Fibroblast of skin of back (primary cell): ENCODE results near the gene PRMT5. TPM values are rescaled to one million over a fixed set of nuclear protein-coding genes. Genes with fewer than 3 reads are reported as not detected.
A peak's percentile ranks its signal among the peaks of the same experiment; 100 is the strongest.
"Not testable (repeated sequence)": the region's sequence is repeated elsewhere in the genome, so short reads cannot be mapped to it uniquely, and the experiment has no call there.

ENCODE experiments used
- DNase-seq: peaks from one replicate; pipeline ENCODE4 v3.0.0-alpha.2; 2013
- polyA plus RNA-seq, 2 experiments: library from polyadenylated mRNA; unstranded; fragments of 120-200 nt; gene quantifications; one replicate each; pipeline ENCODE4 v1.2.1, GENCODE V29; 2013; ENCODE audit not compliant: insufficient read length in 2 of 2

PRMT5 gene
- 103 TPM for polyA plus RNA-seq (2013, experiment 1 of 2; ENCODE audit: insufficient read length)
- polyA plus RNA-seq (2013, experiment 2 of 2; ENCODE audit: insufficient read length) = 58.2 TPM

DNA sequence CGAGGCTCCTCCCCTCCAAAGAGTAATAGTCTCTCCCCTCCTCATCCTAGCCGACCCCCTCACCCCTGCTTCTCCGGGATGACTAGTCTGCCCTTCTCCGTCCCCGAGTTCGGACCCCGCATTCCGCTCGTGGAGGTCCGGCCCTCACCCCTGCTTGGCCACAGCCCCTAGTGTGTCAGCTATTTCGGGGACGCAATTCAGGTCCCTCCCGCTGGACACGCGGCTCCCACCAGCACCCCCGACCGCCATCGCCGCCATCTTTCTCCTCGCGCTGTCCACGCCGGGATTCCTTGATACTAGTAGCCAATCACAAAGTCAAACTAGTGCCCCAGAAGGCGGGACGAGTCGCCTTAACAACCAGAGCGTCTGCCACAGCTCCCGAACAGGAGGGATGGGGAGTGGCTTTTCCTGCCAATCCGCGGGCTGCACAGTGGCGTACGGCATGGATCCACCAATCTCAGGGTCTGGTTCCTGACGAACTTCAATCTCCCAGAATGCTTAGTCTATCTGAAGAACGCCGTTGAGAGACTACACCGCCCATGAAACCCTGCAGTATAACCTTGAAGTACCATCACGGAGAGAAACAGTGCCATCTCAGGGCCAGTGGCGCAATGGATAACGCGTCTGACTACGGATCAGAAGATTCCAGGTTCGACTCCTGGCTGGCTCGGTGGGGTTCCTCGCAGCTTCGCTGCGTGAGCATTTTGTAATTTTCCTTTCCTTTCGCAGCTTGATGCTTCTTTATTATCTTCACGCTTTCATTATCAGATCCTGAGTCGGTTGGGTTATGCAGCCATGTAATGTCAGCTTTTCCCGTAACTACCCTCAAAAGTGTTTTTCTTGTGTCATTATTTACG is at the start of gene PRMT5:
Gene PRMT5, minus strand, starts transcription at position 273 of the 857 bp plus-strand sequence. Its CDS starts 15 bp downstream, at position 258.
- DNase-seq = peak; percentile 100

DNA sequence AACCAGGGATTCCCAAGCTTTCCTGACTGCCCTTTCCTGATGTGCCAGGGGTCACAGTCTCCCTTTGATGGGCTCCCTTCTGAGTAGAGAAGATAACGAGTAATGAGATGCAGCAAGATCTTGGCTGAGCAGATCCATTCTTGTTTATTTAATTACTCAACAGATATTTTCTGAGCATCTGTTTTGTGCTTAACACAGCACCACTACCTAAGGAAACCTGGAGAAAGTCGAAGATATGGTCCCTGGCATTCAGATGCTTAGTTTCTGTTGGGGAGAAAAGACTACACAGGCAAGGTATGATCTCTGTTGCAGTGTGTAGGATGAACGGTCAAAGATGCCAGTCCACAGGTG is 49.3 kb upstream of the PRMT5 start:
- no peak for DNase-seq

DNA sequence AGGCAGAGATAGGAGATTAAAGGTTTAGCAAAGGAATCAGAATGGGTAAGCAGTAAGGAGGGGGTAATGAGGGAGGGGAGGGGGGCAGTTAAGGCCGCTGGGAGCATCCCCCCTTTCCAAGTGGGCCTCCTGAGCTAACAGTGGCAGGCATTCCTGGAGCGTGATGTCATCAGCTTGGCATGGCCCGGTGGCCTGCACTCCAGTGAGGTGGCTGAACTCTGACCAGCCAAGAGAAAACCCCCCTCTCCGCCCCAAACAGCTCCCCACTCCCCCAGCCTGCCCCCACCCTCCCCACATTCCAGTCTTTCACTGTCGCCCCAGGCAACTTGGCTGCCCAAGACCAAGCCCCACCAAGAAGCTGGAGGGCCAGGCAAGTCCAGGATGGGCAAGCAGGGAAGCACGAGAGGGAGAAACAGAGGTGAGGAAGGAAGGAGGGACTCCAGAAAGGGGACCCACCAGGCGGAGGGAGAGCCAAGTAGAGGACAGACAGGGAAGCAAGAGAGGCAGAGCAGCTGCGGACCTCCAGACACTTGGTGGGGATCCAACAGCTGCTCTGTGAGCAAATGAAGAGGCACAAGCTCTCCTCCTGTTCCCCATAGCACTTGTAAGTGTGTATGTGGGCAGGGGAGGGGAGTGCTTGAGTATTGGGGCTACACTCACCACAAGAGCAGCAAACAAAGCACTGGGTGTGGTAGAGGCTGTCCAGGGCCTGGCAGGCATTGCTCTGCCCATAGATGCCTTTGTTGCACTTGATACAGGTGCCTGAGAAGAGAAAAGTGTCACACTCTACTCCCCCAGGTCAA is 48.7 kb upstream of the PRMT5 start:
- peak; percentile 92 for DNase-seq

DNA sequence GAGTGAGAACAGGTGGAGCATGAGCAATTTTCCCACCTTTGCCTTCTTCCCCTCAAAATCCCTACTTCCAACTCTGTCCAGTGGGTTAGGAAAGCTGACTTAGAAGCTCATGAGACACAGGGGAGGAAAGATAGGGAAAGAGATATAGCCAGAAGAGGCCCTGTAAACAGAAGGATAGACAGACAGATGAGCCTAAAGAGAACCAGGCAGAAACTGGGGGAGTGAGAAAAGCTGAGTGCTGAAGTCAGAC is 48.2 kb upstream of the PRMT5 start:
- no peak for DNase-seq

- DNase-seq = peak; percentile 79
These were observed 47.7 kb upstream of the PRMT5 start for GRCh38 chr14:22976620-22977433.

GRCh38 chr14:22974530-22975313 is 45.5 kb upstream of the PRMT5 start:
- DNase-seq = no peak

DNA sequence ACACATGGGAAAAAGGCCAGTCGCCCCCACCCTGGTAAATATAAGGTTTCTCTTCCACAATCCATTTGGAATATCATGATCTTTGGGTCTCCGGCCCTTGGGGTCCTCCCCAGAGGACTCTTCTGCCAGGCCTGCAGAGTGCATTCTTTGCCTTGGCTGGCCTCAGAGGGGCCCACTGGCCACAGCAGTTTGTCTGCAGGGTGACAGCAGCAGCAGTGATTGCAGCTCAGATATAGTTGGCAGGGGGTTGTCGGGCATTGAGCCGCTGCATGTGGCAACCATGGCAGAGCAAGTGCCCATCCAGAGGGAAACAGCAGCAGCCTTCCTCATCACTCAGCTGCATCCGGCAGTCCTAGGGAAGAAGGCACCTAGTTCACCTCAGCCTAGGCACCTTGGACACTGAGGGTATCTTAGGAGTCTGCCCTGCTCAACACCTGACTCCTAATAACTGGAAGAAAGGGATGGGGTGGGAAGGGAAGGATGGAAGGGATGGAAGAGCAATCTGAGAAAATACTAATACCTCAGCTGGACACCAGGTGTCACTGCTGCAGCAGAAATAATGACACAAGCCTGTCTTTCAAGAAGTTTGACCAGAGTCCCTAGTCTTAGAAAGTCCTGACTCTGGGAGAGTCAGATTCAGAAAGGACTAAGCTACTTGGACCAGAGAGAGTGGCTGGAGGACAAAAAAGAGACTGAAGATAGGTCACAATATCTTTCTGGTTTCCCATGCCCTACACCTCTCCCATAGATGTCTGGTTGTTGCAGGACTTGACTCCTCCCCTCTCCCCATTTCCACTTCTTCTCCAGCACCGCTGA is 44.2 kb upstream of the PRMT5 start:
- DNase-seq = peak; percentile 71

DNA sequence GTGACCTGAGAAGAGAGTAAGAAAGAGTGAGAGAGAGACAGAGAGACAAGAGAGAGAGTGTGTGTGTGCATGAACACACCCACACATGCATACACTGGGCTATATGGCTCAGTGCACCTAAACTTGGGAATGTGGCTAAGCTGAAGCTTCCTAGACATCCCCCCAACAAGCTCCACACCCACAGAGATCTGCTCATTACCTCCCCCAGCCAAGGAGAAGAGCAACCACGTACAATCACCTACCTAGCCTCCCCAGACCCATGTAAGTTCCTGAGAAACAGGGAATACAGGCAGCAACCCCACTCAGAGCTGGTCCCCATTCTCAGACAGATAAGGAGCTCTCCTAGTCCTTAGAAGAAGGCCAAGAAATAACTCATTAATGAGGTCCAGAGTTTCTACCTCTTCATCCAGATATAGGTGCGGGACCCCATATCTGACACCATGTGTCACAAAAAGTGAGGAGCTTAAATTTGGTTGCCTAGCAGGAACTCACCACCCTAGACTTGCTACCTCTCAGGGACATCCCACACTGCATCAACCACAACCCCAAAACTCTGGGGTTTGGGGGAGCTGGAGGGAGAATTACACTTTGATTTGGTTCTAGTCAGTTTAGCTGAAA is 43.2 kb upstream of the PRMT5 start:
- DNase-seq = no peak

DNA sequence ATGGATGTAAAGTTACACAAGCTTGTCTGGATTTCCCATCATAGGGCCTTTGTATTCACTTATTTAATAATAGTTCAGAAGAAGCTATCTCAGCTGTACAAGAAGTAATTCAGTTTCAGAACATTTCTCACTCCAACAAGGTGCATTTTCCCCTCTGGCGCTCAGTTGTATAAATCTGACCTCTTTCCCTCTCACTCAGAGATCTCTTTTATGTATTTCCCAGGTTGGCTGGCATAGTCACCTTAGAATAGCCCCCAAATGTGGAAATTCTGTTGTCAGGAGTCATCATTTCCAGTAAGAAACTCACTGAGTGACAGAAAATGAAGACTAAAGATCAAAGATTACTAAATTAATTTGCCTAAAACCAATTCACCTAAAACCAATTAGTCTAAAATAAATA is 42.0 kb upstream of the PRMT5 start:
- no peak for DNase-seq

DNA sequence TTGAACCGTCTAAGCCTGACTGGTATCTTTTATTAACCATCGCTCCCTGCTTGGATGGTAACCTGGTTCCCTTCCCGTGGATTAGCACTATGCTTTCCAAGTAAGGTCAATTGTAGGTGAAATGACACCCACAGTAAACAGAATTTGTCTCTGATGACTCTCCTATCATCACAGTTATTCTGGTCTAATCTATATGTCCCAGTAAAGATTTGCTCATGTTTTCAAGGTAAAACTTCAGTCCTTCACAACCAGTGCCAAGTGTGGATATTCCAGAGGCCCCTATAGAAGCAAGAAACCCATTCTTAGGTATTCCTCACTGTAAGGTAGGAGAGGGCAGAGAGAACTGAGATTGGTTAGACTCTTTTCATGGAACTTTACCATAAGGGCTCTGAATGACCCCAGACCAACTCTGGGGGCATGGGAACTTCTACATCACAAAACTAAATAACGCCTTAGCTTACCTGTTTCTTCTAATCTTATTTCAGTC is 37.6 kb upstream of the PRMT5 start:
- DNase-seq = no peak

GRCh38 chr14:22965916-22966782 is 37.0 kb upstream of the PRMT5 start:
- DNase-seq = not testable (repeated sequence)

DNA sequence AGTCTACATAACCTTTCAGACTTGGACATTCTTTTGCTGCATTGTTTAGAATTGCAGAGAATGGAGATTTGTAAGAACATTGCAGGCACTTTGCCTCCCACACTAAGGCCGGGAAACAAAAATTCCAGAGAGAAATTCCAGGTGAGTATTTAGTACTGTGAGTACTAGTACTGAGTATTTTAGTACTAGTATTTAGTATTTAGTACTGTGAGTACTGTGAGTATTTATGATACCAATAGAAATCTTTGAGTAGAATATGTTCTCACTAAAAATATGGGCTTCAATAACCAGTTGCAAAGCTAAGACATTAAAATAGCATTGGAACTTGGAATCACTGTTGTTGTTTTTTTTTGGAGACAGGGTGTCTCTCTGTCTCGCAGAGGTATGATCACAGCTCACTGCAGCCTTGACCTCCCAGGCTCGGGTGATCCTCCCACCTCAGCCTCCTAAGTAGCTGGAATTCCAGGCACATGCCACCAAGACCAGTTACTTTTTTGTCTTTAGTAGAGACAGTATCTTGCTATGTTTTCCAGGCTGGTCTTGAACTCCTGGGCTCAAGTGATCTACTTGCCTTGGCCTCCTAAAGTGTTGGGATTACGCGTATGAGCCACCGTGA is 33.0 kb upstream of the PRMT5 start:
- no peak for DNase-seq

DNA sequence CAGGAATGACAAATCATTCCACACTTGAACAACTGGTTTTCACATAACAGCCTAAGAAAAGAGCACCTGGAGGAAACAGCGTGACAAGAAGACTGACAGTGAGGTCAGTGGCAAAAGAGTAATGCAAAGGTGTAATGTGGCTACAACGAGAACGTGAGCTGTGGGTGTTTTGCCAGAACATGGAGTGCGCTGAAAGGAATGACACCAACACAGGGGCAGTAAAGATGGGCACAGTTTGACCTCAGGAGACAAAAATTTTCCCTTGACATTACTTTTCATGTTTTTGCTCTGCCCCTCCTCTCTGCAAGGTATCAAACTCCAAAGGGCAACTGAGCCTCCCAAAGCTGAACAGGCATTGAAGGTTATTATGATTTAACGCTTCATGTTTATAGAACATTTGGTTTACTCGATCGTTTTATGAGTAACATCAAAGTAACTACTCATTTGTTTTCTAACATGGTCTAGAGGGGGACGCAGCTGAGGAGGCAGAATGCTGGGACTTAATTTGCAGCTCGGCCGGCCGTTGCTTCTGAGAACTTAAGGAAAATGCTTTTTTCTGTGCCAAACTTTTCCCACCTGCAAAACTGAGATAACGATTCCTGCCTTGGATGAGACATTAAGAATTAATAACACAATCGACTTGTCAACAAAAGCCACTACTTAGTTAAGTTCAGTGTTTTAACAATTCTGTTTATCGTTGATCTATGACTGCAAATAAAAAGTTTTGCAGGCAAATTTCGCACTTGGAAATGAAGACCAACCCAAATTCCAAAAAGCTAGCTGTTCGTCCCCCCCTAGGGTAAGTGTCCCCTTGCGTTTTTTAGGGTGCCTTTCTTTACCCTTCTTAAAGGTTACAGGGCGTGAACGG is 26.8 kb upstream of the PRMT5 start:
- no peak for DNase-seq

DNA sequence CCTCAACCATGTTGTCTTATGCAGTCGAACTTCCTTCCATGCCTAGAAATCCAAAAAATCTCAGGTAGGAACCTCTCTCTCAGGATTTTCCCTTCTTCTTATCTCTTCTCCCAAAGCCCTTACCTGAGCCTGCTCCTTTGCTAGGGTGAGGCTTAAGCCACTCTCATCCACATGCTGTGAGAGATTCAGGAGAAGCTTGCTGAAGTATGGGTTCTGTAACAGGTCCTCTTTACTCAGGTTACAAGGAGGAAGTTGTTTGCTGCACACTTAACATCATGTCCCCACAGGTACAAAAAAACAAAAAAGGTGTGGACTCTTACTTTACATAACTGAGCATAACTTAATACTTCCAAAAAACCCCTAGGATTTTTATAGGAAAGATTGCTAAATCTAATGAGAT is 23.2 kb upstream of the PRMT5 start:
- no peak for DNase-seq

DNA sequence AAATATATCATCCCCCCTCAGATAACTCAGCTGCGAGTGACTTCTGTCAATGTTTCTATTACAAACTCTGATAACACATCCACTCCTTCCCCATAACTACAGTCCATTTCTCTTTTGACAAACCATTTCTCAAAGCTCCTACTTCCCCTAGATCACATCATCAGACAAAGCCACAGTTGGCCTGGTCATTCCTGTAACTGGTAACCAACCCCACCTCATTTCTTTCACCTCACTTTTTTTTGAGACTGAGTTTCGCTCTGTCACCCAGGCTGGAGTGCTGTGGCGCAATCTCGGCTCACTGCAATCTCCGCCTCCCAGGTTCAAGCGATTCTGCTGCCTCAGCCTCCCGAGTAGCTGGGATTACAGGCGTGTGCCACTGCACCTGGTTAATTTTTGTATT is 22.6 kb upstream of the PRMT5 start:
- not testable (repeated sequence) for DNase-seq

GRCh38 chr14:22945642-22946041 is 16.5 kb upstream of the PRMT5 start:
- no peak for DNase-seq

- DNase-seq = peak; percentile 64
These were observed 10.5 kb upstream of the PRMT5 start for GRCh38 chr14:22939684-22940083.

GRCh38 chr14:22935156-22935555 is 6.0 kb upstream of the PRMT5 start:
- no peak for DNase-seq
